Measurements from ENCODE around the gene LRRC47.

LRRC47 gene

DNA sequence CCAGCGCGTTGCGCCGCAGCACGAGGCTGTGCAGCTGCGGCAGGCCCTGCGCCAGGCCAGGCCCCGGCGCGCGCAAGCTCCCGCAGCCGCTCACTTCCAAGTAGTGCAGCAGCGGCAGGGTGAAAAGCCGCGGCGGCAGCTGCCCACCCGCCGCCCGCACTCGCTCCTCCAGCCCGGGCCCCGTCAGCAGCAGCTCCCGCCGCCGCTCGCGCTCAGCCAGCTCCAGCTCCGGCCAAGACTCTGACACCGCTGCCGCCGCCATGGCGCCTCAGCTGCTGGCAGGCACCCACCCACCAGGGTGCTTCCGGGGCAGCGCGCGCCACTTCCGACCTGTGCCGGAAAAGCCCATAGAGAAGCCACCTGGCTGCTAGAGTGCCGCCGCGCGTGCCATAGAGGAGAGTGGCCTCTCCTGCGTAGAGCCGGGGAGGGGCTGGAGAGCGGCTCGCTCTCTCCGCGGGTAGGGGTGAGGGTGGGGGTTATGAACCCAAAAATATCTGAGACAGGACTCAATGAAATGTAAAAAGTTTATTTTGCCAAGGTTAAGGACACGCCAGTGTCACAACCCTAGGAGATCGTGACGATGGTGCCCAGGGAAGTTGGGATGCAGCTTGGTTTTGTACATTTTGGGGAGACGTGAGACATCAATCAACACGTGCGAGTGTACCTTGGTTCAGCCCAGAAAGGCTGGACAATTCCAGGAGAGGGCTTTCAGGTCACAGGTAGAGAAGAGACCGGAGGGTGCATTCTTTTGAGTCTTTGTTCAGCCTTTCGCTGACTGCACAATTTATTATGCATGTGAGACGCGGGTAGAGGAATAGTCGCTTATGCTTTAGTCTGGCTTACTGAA lies at the start of gene LRRC47:
Gene LRRC47 (minus strand): TSS at position 284 of the 847 bp plus-strand sequence. CDS start 22 bp downstream, at position 262.
- DNase-seq (ENCODE audit: low read depth, low spot score) = peak; percentile 90

GRCh38 chr1:3842912-3843311 lies 46.6 kb upstream of the LRRC47 start:
- DNase-seq (ENCODE audit: low read depth, low spot score) = no peak

- DNase-seq (ENCODE audit: low read depth, low spot score) = no peak
These were observed 45.2 kb upstream of the LRRC47 start for GRCh38 chr1:3841491-3841890.

GRCh38 chr1:3838788-3839187 lies 42.5 kb upstream of the LRRC47 start:
- no peak for DNase-seq (ENCODE audit: low read depth, low spot score)

- no peak for DNase-seq (ENCODE audit: low read depth, low spot score)
These were observed 41.4 kb upstream of the LRRC47 start for GRCh38 chr1:3837685-3838084.

DNA sequence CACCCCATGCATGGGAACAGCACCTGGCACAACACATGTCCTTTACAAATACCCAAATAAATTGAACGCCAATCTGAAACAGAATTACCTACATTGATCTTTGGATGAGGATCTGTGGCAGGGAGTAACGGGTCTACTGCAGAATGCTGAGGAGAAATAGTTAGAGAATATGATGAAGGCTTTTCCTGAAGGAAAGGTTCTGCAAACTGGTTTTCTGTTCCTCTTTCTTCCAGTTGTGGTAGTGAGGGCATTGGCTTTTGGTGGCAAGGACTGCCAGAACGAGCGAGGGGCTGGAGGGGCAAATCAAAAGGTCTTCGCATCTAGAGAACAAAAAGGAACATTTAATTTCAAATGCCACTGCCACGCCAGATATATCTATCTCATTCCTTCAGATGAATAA lies 40.9 kb upstream of the LRRC47 start:
- DNase-seq (ENCODE audit: low read depth, low spot score) = no peak

- DNase-seq (ENCODE audit: low read depth, low spot score) = no peak
These were observed 40.1 kb upstream of the LRRC47 start for GRCh38 chr1:3836421-3836820.

DNA sequence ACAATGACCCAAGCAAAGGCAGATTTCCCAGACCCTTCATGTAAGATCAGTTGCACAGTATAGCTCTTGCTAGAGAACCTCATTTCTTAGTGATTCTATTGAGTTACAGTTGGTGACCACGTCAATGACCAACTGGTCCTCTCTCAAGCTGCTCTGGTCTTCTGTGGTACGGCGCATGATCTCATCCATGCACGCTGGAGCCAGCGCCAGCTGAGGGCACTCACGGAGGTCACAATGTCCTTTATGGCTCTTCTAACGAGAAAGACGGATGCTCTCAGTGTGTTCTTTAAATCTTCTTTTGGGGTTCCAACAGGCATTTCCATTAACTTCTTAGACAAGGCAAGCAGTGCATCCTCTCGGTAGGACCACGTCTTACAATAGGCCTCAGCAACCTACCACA lies 38.4 kb upstream of the LRRC47 start:
- no peak for DNase-seq (ENCODE audit: low read depth, low spot score)

DNA sequence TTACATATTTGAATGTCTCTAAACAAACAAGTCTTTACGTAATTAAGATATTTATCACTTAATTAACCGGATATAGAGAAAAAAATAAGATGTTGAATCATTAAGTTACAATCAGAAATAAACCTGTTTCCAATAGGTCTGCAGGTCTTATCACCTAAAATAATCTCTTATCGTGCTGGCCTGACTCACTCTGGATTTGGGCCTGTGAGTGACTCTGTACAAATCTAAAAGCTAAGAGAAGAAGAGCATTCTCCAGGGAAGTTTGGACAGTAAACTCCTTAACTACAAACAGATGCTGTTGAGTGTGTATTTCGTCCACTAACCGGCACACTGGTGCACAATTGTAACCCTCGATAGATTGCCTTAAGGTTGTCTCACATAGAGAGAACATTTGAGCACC lies 35.4 kb upstream of the LRRC47 start:
- no peak for DNase-seq (ENCODE audit: low read depth, low spot score)

DNA sequence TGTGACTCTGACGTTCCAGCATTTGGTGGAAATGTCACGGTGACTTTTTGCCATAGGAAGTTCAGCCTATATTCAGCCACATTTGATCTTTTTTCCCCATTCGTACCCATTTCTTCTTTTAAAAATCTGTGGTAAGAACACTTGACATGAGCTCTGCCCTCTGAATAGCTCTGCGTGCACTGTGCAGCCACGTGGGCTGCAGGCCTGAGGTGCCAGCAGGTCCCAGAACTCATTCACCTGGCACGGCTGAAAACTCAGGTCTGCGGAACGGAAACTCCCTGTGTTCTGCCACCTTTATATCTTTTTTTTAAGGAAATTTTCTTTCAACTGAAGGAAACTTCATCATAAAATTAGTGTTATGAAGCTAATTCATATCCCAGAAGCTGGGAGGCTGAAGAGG lies 32.1 kb upstream of the LRRC47 start:
- DNase-seq (ENCODE audit: low read depth, low spot score) = no peak

- DNase-seq (ENCODE audit: low read depth, low spot score) = no peak
These were observed 31.6 kb upstream of the LRRC47 start for GRCh38 chr1:3827813-3828307.

- DNase-seq (ENCODE audit: low read depth, low spot score) = no peak
These were observed 29.1 kb upstream of the LRRC47 start for GRCh38 chr1:3825356-3825755.

DNA sequence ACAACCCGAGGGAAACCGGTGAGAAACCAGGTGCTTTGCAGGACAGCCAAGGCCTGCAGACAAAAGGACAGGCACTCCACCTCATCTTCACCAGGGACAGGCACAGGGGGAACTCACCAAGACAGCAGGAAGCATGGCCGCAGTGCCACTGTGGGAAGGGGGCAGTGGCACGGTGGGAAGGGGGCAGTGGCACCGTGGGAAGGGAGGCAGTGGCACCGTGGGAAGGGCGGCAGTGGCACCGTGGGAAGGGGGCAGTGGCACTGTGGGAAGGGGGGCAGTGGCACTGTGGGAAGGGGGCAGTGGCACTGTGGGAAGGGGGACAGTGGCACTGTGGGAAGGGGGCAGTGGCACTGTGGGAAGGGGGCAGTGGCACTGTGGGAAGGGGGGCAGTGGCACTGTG lies 28.4 kb upstream of the LRRC47 start:
- no peak for DNase-seq (ENCODE audit: low read depth, low spot score)

GRCh38 chr1:3822421-3822820 lies 26.1 kb upstream of the LRRC47 start:
- DNase-seq (ENCODE audit: low read depth, low spot score) = no peak

DNA sequence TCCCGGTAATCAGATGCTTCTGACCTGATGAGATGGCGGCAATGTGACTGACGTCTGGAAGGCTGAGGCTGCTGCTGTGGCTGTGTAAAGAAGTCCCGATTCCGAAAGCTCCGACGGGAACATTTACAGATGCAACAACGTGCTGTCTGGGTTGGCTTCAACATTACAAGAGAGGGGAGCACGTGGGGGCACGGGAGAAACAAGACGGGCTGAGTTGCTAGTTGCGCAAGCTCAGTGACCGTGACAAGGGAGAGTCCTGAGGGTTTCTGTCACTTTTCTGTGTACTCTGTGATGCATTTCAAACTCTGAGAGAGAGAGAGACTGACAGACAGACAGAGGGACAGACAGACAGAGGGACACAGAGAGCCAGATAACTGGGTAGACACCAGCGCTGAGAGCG lies 25.6 kb upstream of the LRRC47 start:
- DNase-seq (ENCODE audit: low read depth, low spot score) = no peak

DNA sequence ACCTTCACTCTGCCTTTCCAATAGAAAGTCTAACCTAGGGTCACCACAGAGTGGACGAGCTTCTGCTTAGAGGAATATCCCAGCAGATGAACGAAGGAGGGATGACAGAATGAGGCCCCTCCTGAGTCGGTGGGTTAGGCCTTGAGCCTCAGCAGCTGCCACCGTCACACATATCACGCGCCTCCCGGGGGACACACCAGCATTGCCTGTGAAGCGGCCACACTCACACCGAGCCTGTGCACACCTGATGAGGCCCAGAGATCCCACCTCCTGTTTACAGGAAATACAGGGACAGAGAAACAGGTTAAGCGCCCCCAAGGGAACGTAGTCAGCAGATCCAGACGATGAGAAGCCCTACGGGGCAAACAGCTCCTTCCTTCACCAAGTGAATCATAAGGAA lies 25.1 kb upstream of the LRRC47 start:
- no peak for DNase-seq (ENCODE audit: low read depth, low spot score)

DNA sequence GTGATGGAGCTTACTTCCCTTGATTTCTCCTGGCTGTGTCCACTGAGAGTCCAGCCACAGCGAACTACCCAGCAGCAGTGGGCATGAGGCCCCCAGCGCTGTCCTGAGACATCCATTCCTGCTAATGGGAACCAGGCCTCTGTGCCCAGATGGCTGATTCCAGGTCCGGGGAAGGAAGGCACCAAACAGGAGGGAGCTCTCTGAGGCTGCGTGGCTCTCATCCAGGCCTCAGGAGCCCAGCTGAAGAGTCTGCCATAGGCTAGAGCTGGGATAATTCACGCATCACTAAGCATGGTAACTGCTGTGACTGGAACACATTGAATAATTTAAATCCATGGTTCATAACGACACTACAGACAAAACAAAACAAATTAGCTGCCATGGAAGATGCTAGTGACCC lies 24.7 kb upstream of the LRRC47 start:
- DNase-seq (ENCODE audit: low read depth, low spot score) = no peak

- DNase-seq (ENCODE audit: low read depth, low spot score) = no peak
These were observed 24.0 kb upstream of the LRRC47 start for GRCh38 chr1:3820316-3820715.

- DNase-seq (ENCODE audit: low read depth, low spot score) = no peak
These were observed 23.5 kb upstream of the LRRC47 start for GRCh38 chr1:3819771-3820200.

GRCh38 chr1:3817821-3818597 lies 21.7 kb upstream of the LRRC47 start:
- DNase-seq (ENCODE audit: low read depth, low spot score) = no peak

DNA sequence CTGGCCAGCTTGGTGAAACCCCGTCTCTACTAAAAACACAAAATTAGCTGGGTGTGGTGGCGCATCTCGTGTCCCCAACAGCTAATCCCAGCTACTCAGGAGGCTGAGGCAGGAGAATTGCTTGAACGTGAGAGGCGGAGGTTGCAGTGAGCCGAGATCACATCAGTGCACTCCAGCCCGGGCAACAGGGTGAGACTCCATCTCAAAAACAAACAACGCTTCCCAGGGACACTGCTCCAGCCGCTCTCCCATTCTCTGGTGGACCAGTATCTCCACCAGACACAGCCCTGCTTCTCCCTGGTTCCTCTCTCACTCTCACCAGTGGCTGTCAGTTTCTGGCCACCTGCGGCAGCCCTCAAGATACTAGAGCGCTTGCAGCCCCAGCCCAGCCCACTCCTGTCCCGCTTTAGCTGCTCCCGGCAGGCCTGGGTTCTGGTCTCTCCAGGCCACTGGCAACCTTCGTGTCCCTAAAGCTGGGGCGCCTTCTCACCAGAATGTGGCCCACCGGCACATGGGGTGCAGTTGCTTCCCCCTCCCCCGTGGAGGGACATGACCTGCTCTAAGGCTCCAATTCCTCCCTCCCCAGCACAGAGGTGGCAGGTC lies 20.9 kb upstream of the LRRC47 start:
- DNase-seq (ENCODE audit: low read depth, low spot score) = no peak

All from activated naive CD8-positive, alpha-beta T cell treated with anti-CD3 and anti-CD28 coated beads, Interleukin-2, amount 50 U/mL, for 16 hours (primary cell).